A549 (cell line): Measurements from ENCODE around the gene KIF5B. TPM values are rescaled to one million over a fixed set of nuclear protein-coding genes. Genes with fewer than 3 reads are reported as not detected.

Experiments
- ATAC-seq, 2 experiments: fragments of 200-7000 bp in 1 of 2; fragments of >200 bp in 1 of 2; cut with Nextera tagmentation in 1 of 2; cut with Tn5 transposase in 1 of 2; 3 replicates each; pipeline versions ENCODE4 v1.8.0 to v1.9.1; 2018 to 2020; ENCODE audit warnings: mild to moderate bottlenecking in 1 of 2, moderate library complexity in 1 of 2
- CTCF ChIA-PET: fragments of 300-600 bp; sonication (Branson Sonifier 250); formaldehyde crosslinking; extraction: SDS; loops from one replicate; lab custom pipeline; 2021; ENCODE audit warnings: antibody characterized with exemption, inconsistent platforms; lab: Yijun Ruan, JAX
- POLR2A ChIA-PET: fragments of 350-600 bp; formaldehyde crosslinking; extraction: SDS; loops from one replicate; lab custom pipeline; 2021; ENCODE audit warnings: antibody characterized with exemption, inconsistent platforms; lab: Yijun Ruan, JAX
- DNase-seq, 2 experiments: peaks; one replicate each; pipeline versions ENCODE4 v3.0.0 to v3.0.0-alpha.2; 2011 to 2016; ENCODE audit warnings: low read depth in 1 of 2, low spot score in 1 of 2
- FAIRE-seq: peaks from 2 replicates; lab custom pipeline; 2011; peaks lifted over from hg19 to GRCh38; lab: Jason Lieb, UNC
- H3K27ac ChIP-seq, 2 experiments: fragments of >200 bp; sonication (Bioruptor Twin); formaldehyde crosslinking; 3 replicates each; pipeline ENCODE4 v1.5.1; 2016 to 2017
- H3K4me1 ChIP-seq: fragments of >200 bp; sonication (Bioruptor Twin); formaldehyde crosslinking; 3 replicates; pipeline ENCODE4 v1.6.1; 2016
- H3K4me2 ChIP-seq: fragments of >200 bp; sonication (Bioruptor Twin); formaldehyde crosslinking; 3 replicates; pipeline ENCODE4 v1.6.1; 2016
- H3K4me3 ChIP-seq: fragments of >200 bp; sonication (Bioruptor Twin); formaldehyde crosslinking; 3 replicates; pipeline ENCODE4 v1.5.1; 2016
- H3K9me3 ChIP-seq: fragments of >200 bp; sonication (Bioruptor Twin); formaldehyde crosslinking; 3 replicates; pipeline ENCODE4 v1.6.1; 2016
- CBX8 ChIP-seq: fragments of 200-600 bp; sonication (generic); IDR thresholded peaks from 2 replicates; pipeline ENCODE4 v1.6.1; 2016
- CHD2 ChIP-seq: fragments of 150-350 bp; IDR thresholded peaks from 2 replicates; pipeline ENCODE4 v1.6.1; 2014; ENCODE audit warnings: low read length; ENCODE audit not compliant: partially characterized antibody
- CTCF ChIP-seq: fragments of >200 bp; sonication (Bioruptor Twin); formaldehyde crosslinking; IDR thresholded peaks from 3 replicates; pipeline ENCODE4 v1.5.1; 2016
- EHMT2 ChIP-seq: fragments of 200-600 bp; sonication (generic); IDR thresholded peaks from 2 replicates; pipeline ENCODE4 v1.6.1; 2016; ENCODE audit warnings: antibody characterized with exemption, low read depth, mild to moderate bottlenecking, moderate library complexity
- EP300 ChIP-seq, 2 experiments: fragments of >200 bp; sonication (Bioruptor Twin); formaldehyde crosslinking; IDR thresholded peaks; 2 replicates in 1 of 2; 3 replicates in 1 of 2; pipeline ENCODE4 v1.6.1; 2016 to 2017
- FOSB ChIP-seq: fragments of 250-450 bp; sonication (Bioruptor Pico); IDR thresholded peaks from 2 replicates; pipeline ENCODE4 v1.5.0; 2020; ENCODE audit warnings: mild to moderate bottlenecking, moderate library complexity
- HES2 ChIP-seq: fragments of >200 bp; sonication (Bioruptor Twin); formaldehyde crosslinking; IDR thresholded peaks from 2 replicates; pipeline ENCODE4 v1.6.1; 2016
- HEYL ChIP-seq: fragments of 250-450 bp; sonication (Bioruptor Pico); IDR thresholded peaks from 2 replicates; pipeline ENCODE4 v1.8.0; 2021; ENCODE audit warnings: mild to moderate bottlenecking, moderate library complexity
- HMGXB4 ChIP-seq: fragments of 250-450 bp; sonication (Bioruptor Pico); IDR thresholded peaks from 2 replicates; pipeline ENCODE4 v1.5.0; 2021; ENCODE audit warnings: mild to moderate bottlenecking, moderate library complexity, borderline replicate concordance
- JUN ChIP-seq, 2 experiments: fragments of >200 bp; sonication (Bioruptor Twin); formaldehyde crosslinking; IDR thresholded peaks; 2 replicates in 1 of 2; 3 replicates in 1 of 2; pipeline ENCODE4 v1.6.1; 2016 to 2017
- KDM1A ChIP-seq: fragments of 200-600 bp; sonication (generic); IDR thresholded peaks from 2 replicates; pipeline ENCODE4 v1.6.1; 2016; ENCODE audit warnings: low read depth, mild to moderate bottlenecking
- MAX ChIP-seq: IDR thresholded peaks from 2 replicates; pipeline ENCODE4 v1.6.1; 2012
- NR3C1 ChIP-seq: fragments of >200 bp; sonication (Bioruptor Twin); formaldehyde crosslinking; IDR thresholded peaks from 3 replicates; pipeline ENCODE4 v1.6.1; 2017
- POLR2AphosphoS2 ChIP-seq: conservative IDR thresholded peaks from 2 replicates; pipeline ENCODE4 v1.6.1; 2012; ENCODE audit warnings: low read length, improper control_type of control experiment, inconsistent platforms
- RAD21 ChIP-seq, 2 experiments: fragments of >200 bp in 1 of 2; sonication (Bioruptor Twin) in 1 of 2; formaldehyde crosslinking in 1 of 2; IDR thresholded peaks in 1 of 2; conservative IDR thresholded peaks in 1 of 2; 2 replicates in 1 of 2; 3 replicates in 1 of 2; pipeline ENCODE4 v1.6.1; 2012 to 2018; ENCODE audit warnings: inconsistent platforms in 1 of 2
- RCOR1 ChIP-seq: fragments of 150-350 bp; IDR thresholded peaks from 2 replicates; pipeline ENCODE4 v1.6.1; 2014; ENCODE audit warnings: antibody characterized with exemption, low read length, low read depth
- RNF2 ChIP-seq: fragments of 200-600 bp; sonication (generic); IDR thresholded peaks from 2 replicates; pipeline ENCODE4 v1.6.1; 2016; ENCODE audit warnings: low read depth, mild to moderate bottlenecking, antibody characterized with exemption, moderate library complexity, borderline replicate concordance
- SMC3 ChIP-seq: fragments of >200 bp; sonication (Bioruptor Twin); formaldehyde crosslinking; IDR thresholded peaks from 3 replicates; pipeline ENCODE4 v1.6.1; 2018; ENCODE audit warnings: inconsistent platforms
- TFCP2L1 ChIP-seq: fragments of 250-450 bp; sonication (Bioruptor Pico); IDR thresholded peaks from 2 replicates; pipeline ENCODE4 v1.5.0; 2021; ENCODE audit warnings: mild to moderate bottlenecking
- USF2 ChIP-seq: fragments of 450-650 bp; IDR thresholded peaks from 2 replicates; pipeline ENCODE4 v1.6.1; 2014; ENCODE audit warnings: antibody characterized with exemption
- ZC3H11A ChIP-seq: fragments of 450-650 bp; IDR thresholded peaks from 2 replicates; pipeline ENCODE4 v1.6.1; 2014; ENCODE audit warnings: antibody characterized with exemption, mild to moderate bottlenecking
- ZSCAN20 ChIP-seq: fragments of 250-450 bp; sonication (Bioruptor Pico); IDR thresholded peaks from 2 replicates; pipeline ENCODE4 v1.8.0; 2022; ENCODE audit warnings: mild to moderate bottlenecking, moderate library complexity
- WGBS: methylation state at CpG from one replicate; pipeline ENCODE4 v1.1.6; 2017; ENCODE audit errors: missing lambda C conversion rate; 5-methylcytosine and 5-hydroxymethylcytosine counted together
- polyA plus RNA-seq, 4 experiments: library from polyadenylated mRNA; depleted of rRNA in 3 of 4; stranded (reverse); fragments of >200 nt; fragmentation: RNase III in 1 of 4; extraction: RNeasy Plus Mini Kit Qiagen cat#74134 plus additional on column Dnase treatment in 1 of 4; gene quantifications; 2 replicates in 3 of 4; 3 replicates in 1 of 4; pipeline ENCODE4 v1.2.3, GENCODE V29; 2011 to 2017

KIF5B gene
- polyA plus RNA-seq, 2 of the 4 experiments (the other 2 are of a cell fraction) = 81.9 to 124 TPM

- peak; percentile 87 to 90 for ATAC-seq
- WGBS = 42% methylated on average over 4 of the region's 4 CpGs
These were observed 51.2 kb downstream of the KIF5B start for GRCh38 chr10:32005050-32005449.

GRCh38 chr10:32004161-32004591 lies 52.0 kb downstream of the KIF5B start:
- WGBS = 81% methylated on average over 3 of the region's 3 CpGs
- no peak overlapping the region for H3K4me3 ChIP-seq
- ATAC-seq = peak; percentile 38 to 40; a peak in 4 of 6 replicates
- no peak overlapping the region for H3K4me2 ChIP-seq
- 0 out of 3 replicates have a peak, but pooled peaks cover 2% of the 10 kb centered on the region for H3K4me1 ChIP-seq
- ChIA-PET CTCF (interaction anchor here (0.6 to 4.3 kb wide), 27 partner anchors 8 to 1256 kb away, joined by 3 to 49 read pairs (median 5); no protein-coding TSS in a partner anchor), POLR2A (interaction anchor here (0.7 kb wide), 1 partner anchor 149 kb away, joined by 4 read pairs; no protein-coding TSS in a partner anchor)
- H3K9me3 ChIP-seq = no peaks in the 10 kb centered on the region
- FAIRE-seq = no peak
- no peak overlapping the region for H3K27ac ChIP-seq
- TF ChIP-seq POLR2AphosphoS2 (peak; percentile 86), ZSCAN20 (no peak)
- DNase-seq = no peak

More at GRCh38 chr10:32005050-32005449, 51.2 kb downstream of the KIF5B start:
- DNase-seq (peak; percentile 39 to 70), FAIRE-seq (peak; percentile 81)
- TF ChIP-seq RCOR1 (no peak), HMGXB4 (CRISPR knock-in tag) (no peak), CHD2 (no peak), CBX8 (no peak), NR3C1 (no peak), RNF2 (no peak), HEYL (CRISPR knock-in tag) (no peak), RAD21 (conservative IDR thresholded peaks at IDR 0.05 in 1 of 2, IDR thresholded peaks at IDR 0.05 in 1 of 2) (peak; percentile 64 to 67), USF2 (no peak), CTCF (peak; percentile 65), JUN (IDR thresholded peaks at IDR 0.05) (no peak), ZC3H11A (no peak), SMC3 (peak; percentile 74), KDM1A (no peak), ZSCAN20 (no peak), TFCP2L1 (no peak), EP300 (IDR thresholded peaks at IDR 0.05) (no peak), EHMT2 (no peak), FOSB (CRISPR knock-in tag) (no peak), HES2 (no peak), MAX (no peak)
- Histone ChIP-seq H3K9me3 (no peaks in the 10 kb centered on the region), H3K4me3 (no peak overlapping the region), H3K4me2 (no peak overlapping the region), H3K27ac (no peak overlapping the region), H3K4me1 (no peaks in the 10 kb centered on the region)
- ChIA-PET CTCF (interaction anchor here (0.6 to 4.3 kb wide), 29 partner anchors 9 to 1262 kb away, joined by 3 to 49 read pairs (median 5); no protein-coding TSS in a partner anchor), POLR2A (no interaction called here)
